GM23248 (cell line): ENCODE results near the gene NCOA7.

Source experiments
- EZH2 ChIP-seq: fragments of 200-600 bp; sonication (generic); IDR thresholded peaks from 2 replicates; pipeline ENCODE4 v1.6.1; 2018; ENCODE audit warnings: antibody characterized with exemption, mild to moderate bottlenecking; ENCODE audit not compliant: insufficient read depth, poor library complexity, severe bottlenecking
- EZH2phosphoT487 ChIP-seq: fragments of 200-600 bp; sonication (generic); IDR thresholded peaks from 2 replicates; pipeline ENCODE4 v1.6.1; 2018; ENCODE audit warnings: antibody characterized with exemption, moderate library complexity, mild to moderate bottlenecking, low read depth; ENCODE audit not compliant: insufficient read depth

DNA sequence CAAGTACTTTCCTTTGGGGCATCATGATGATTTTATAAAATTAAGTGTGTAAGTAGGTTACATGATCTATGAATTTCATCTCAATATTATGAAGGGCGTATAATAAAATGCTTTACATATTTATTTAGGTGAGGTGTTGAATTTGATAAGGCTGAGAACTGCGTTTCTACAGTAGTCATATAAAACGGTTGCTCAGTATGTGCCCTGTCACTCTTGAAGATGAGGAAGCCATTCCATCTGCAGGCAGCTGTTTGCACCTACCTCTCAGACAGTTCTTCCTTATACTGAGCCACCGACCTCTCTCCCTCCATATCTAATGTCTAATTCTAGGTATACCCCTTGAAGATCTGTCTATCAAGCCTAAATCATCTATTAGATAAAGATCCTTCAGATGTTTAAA lies 16.1 kb downstream of the NCOA7 start:
- TF ChIP-seq EZH2 = no peak
- TF ChIP-seq EZH2phosphoT487 = no peak
